K562 (cell line): ENCODE results near the gene GP1BB. TPM values are rescaled to one million over a fixed set of nuclear protein-coding genes. Genes with fewer than 3 reads are reported as not detected.

Experiments used
- BCLAF1 ChIP-seq, 2 experiments: fragments of 450-650 bp in 1 of 2; IDR thresholded peaks; 2 replicates each; pipeline ENCODE4 v1.6.1; 2011 to 2017; ENCODE audit warnings: low read depth in 2 of 2, antibody characterized with exemption in 1 of 2, borderline replicate concordance in 1 of 2, low read length in 1 of 2, mild to moderate bottlenecking in 1 of 2, mixed read lengths in 1 of 2; ENCODE audit not compliant: control insufficient read depth in 1 of 2
- CBFB ChIP-seq: sonication (generic); formaldehyde crosslinking; IDR thresholded peaks from 2 replicates; pipeline ENCODE4 v1.4.0; 2020; ENCODE audit warnings: mild to moderate bottlenecking, missing genetic modification reagents
- CTCF ChIP-seq, 3 experiments: IDR thresholded peaks in 2 of 3; conservative IDR thresholded peaks in 1 of 3; 2 replicates each; pipeline ENCODE4 v1.5.1; 2011 to 2012; ENCODE audit warnings: low read length in 3 of 3, mild to moderate bottlenecking in 3 of 3, control low read depth in 2 of 3, improper control_type of control experiment in 1 of 3, inconsistent platforms in 1 of 3, low read depth in 1 of 3, mixed read lengths in 1 of 3, moderate library complexity in 1 of 3; ENCODE audit not compliant: insufficient read depth in 2 of 3
- CXXC5 ChIP-seq: fragments of 250-450 bp; sonication (Bioruptor Pico); IDR thresholded peaks from 2 replicates; pipeline ENCODE4 v1.8.0; 2022; ENCODE audit warnings: inconsistent platforms, mild to moderate bottlenecking, moderate library complexity
- HMGN3 ChIP-seq: IDR thresholded peaks from 2 replicates; pipeline ENCODE4 v1.6.1; 2011; ENCODE audit warnings: borderline replicate concordance, low read depth, mild to moderate bottlenecking, mixed read lengths, low read length; ENCODE audit not compliant: insufficient read length; ENCODE audit errors: extremely low read depth
- PHB2 ChIP-seq: fragments of 450-650 bp; IDR thresholded peaks from 2 replicates; pipeline ENCODE4 v1.6.1; 2017; ENCODE audit warnings: low read depth
- POU5F1 ChIP-seq: fragments of 150-350 bp; IDR thresholded peaks from 2 replicates; pipeline ENCODE4 v1.6.1; 2014; ENCODE audit warnings: borderline replicate concordance, low read length, low read depth, mild to moderate bottlenecking; ENCODE audit not compliant: partially characterized antibody
- YY1 ChIP-seq, 3 experiments: IDR thresholded peaks; 2 replicates each; pipeline ENCODE4 v1.6.1; 2011; ENCODE audit warnings: low read length in 2 of 3, mild to moderate bottlenecking in 2 of 3, moderate library complexity in 2 of 3, borderline replicate concordance in 1 of 3, control low read depth in 1 of 3, low read depth in 1 of 3; ENCODE audit not compliant: insufficient read depth in 3 of 3, insufficient replicate concordance in 2 of 3, control insufficient read depth in 1 of 3, insufficient read length in 1 of 3; ENCODE audit errors: extremely low read depth in 1 of 3
- ZBTB2 ChIP-seq: fragments of 450-650 bp; IDR thresholded peaks from 2 replicates; pipeline ENCODE4 v1.6.1; 2016; ENCODE audit warnings: antibody characterized with exemption
- ZBTB5 ChIP-seq: fragments of 450-650 bp; IDR thresholded peaks from 2 replicates; pipeline ENCODE4 v1.6.1; 2017; ENCODE audit warnings: antibody characterized with exemption
- ZEB2 ChIP-seq: fragments of 450-650 bp; IDR thresholded peaks from 2 replicates; pipeline ENCODE4 v1.6.1; 2016
- ZNF217 ChIP-seq: sonication (generic); formaldehyde crosslinking; IDR thresholded peaks from 2 replicates; pipeline ENCODE4 v1.8.0; 2022; ENCODE audit warnings: mild to moderate bottlenecking, missing genetic modification reagents
- ZNF740 ChIP-seq, 3 experiments: fragments of 200-800 bp in 1 of 3; sonication (Bioruptor generic) in 1 of 3; sonication (generic) in 1 of 3; formaldehyde crosslinking in 1 of 3; IDR thresholded peaks; 2 replicates each; pipeline versions ENCODE4 v1.6.1 to v1.8.0; 2016 to 2022; ENCODE audit warnings: mild to moderate bottlenecking in 2 of 3, missing compliant biosample characterization in 2 of 3, missing genetic modification characterization in 2 of 3, missing genetic modification reagents in 1 of 3
- polyA plus RNA-seq, 8 experiments: library from polyadenylated mRNA; depleted of rRNA in 4 of 8; stranded (reverse) in 5 of 8; unstranded in 3 of 8; fragments of >200 nt; fragmentation: Nextera tagmentation in 2 of 8; fragmentation: Illumina TruSeq in 1 of 8; extraction: Ambion mirVana in 2 of 8; extraction: Trizol in 1 of 8; gene quantifications; 2 replicates each; pipeline versions ENCODE4 v1.2.1 to v1.2.3, GENCODE V29; 2011 to 2014; ENCODE audit warnings: inconsistent platforms in 1 of 8, missing spikeins in 1 of 8
- total RNA-seq, 7 experiments: library from RNA; depleted of rRNA in 6 of 7; stranded (reverse); fragments of >200 nt in 6 of 7; fragmentation: Illumina TruSeq in 2 of 7; extraction: Trizol in 2 of 7; gene quantifications; 2 replicates each; pipeline versions ENCODE4 v1.2.1 to v1.2.3, GENCODE V29; 2011 to 2021; ENCODE audit warnings: low replicate concordance in 1 of 7

The GP1BB gene
- total and polyA plus RNA-seq, 9 of the 15 experiments (the other 6 are each of a cell fraction or from before 2014, with no cell fraction given): 0.69 to 162 (median 2.8) TPM

GRCh38 chr22:19760058-19760950, 37.0 kb downstream of the GP1BB start, which contains the start of gene TBX1 (continued):
- peak; percentile 89 for TF ChIP-seq ZBTB2
- no peak for TF ChIP-seq CBFB
- TF ChIP-seq ZEB2: peak; percentile 84
- peak; percentile 85 for TF ChIP-seq ZBTB5
- no peak for TF ChIP-seq ZNF740 (CRISPR knock-in tag; IDR thresholded peaks at IDR 0.05)
- peak in 1 of 2 experiments; percentile 70; a peak in 1 of 4 replicates for TF ChIP-seq ZNF740 (tag; IDR thresholded peaks at IDR 0.05)
- no peak for TF ChIP-seq ZNF217 (CRISPR knock-in tag)
- TF ChIP-seq CTCF (IDR thresholded peaks at IDR 0.05 in 2 of 3, conservative IDR thresholded peaks at IDR 0.05 in 1 of 3; ENCODE audit: insufficient read depth in 2 of 3, low read depth in 1 of 3, low read length in 3 of 3): peak in 2 of 3 experiments; percentile 26 to 37; a peak in 3 of 6 replicates
- TF ChIP-seq CXXC5 (CRISPR knock-in tag): peak; percentile 88
- peak in 1 of 2 experiments; percentile 71; a peak in 1 of 4 replicates for TF ChIP-seq BCLAF1 (IDR thresholded peaks at IDR 0.05; ENCODE audit: borderline replicate concordance in 1 of 2, control insufficient read depth in 1 of 2, low read depth in 2 of 2, low read length in 1 of 2)
- peak in 1 of 3 experiments; percentile 4 for TF ChIP-seq YY1 (IDR thresholded peaks at IDR 0.05; ENCODE audit: borderline replicate concordance in 1 of 3, control insufficient read depth in 1 of 3, extremely low read depth in 1 of 3, insufficient read depth in 3 of 3, insufficient read length in 1 of 3, insufficient replicate concordance in 2 of 3, low read depth in 1 of 3, low read length in 2 of 3)
- TF ChIP-seq POU5F1: no peak
- peak; percentile 82 for TF ChIP-seq PHB2
- TF ChIP-seq HMGN3: peak; percentile 27
